LoVo (cell line): Measurements from ENCODE around the gene GPD2.
"Not testable (repeated sequence)": the region's sequence is repeated elsewhere in the genome, so short reads cannot be mapped to it uniquely, and the experiment has no call there.

Source experiments
- DNase-seq: peaks from one replicate; pipeline ENCODE4 v3.0.0-alpha.2; 2016; ENCODE audit warnings: low spot score

Gene GPD2

DNA sequence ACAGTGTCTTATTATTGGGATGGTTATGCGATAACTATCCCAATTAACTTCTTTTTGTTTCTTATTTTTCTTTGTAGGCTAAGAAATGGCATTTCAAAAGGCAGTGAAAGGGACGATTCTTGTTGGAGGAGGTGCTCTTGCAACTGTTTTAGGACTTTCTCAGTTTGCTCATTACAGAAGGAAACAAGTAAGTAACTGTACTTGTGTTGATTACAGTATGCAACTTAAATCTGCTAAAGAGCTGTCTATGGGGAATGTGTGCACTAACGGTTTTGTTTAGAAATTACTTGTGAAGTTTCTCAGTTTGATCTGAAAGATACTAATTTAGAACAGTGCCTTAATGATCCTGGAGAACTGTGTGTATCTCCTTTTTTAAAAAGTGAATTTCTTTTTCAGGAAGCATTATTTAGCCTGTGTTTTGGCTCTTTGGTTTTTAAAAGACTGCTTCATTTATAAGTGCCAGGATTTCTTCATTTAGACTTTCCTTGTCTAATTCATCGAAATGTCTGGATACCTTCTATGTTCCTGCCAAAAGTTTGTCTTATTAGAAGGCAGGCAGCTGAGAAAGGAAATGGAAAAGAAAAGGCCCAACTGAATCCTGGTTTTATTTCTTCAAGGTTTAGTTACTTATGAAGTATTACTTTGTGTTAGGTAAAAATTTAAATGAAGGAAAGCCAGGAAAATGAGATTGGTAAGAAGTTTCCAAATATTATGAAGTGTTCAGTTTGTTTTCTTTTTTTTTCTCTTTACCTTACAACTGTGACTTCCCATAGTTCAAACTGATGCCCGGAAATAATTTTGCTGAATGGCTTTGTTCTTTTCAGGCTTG lies 40.1 kb downstream of the GPD2 start:
- DNase-seq, result no peak

GRCh38 chr2:156476850-156477206 lies 40.6 kb downstream of the GPD2 start:
- DNase-seq, result no peak

- DNase-seq, result no peak
Measured at GRCh38 chr2:156480376-156480775, 44.2 kb downstream of the GPD2 start.

DNA sequence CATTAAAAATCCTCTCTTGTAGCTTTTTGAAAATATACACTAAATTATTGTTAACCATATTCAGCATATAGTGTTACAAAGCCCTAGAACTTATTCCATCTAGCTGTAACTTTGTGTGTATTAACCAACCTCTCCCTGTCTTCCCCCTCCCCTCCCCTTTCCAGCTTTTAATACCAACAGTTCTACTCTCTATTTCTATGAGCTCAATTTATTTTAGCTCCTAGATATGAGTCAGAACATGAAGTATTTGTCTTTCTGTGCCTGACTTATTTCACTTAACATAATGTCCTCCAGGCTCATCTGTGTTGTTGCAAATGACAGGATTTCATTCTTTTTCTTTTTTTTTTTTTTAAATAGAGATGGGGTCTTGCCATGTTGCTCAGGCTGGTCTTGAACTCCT lies 45.1 kb downstream of the GPD2 start:
- DNase-seq, result no peak

DNA sequence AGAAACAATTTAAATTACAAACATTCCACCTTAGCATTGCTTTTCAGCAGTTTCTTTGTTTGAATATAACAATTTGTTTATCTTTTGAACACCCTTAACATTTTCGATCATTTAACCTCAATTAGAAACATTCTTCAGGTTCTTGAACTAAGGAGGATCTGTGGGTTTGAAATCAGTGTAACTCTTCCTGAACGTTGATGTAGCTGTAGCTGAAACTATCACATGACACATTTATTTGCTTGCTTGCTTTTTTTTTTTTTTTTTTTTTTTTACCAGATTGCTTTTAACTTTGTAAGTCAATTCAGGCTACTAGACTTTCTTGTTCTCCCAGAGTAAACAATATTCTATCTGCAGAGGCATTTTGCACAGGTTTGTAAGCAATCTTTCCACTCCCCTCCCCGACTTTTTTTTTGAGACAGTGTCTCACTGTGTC lies 47.6 kb downstream of the GPD2 start:
- DNase-seq, result no peak

DNA sequence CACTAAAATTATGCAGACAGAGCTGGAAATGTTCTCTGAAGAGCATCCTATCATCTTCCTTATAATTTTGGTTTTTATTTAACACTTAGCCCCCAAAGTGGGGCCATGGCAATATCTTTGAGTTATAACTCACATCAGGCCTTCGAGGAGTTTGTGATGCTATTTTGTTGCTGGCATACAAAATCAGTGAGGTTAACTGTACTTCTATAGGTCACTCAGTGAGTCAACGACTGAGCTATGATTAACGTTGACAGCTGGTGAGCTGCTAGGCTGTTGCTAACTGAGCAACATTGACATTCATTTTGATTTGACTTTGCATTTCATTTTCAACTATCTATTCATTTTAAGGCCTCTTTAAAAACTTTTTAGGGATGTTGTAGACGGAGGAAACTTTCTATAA lies 50.0 kb downstream of the GPD2 start:
- no peak for DNase-seq

GRCh38 chr2:156486614-156487013 lies 50.4 kb downstream of the GPD2 start:
- no peak for DNase-seq

GRCh38 chr2:156489195-156489594 lies 53.0 kb downstream of the GPD2 start:
- DNase-seq, result no peak

DNA sequence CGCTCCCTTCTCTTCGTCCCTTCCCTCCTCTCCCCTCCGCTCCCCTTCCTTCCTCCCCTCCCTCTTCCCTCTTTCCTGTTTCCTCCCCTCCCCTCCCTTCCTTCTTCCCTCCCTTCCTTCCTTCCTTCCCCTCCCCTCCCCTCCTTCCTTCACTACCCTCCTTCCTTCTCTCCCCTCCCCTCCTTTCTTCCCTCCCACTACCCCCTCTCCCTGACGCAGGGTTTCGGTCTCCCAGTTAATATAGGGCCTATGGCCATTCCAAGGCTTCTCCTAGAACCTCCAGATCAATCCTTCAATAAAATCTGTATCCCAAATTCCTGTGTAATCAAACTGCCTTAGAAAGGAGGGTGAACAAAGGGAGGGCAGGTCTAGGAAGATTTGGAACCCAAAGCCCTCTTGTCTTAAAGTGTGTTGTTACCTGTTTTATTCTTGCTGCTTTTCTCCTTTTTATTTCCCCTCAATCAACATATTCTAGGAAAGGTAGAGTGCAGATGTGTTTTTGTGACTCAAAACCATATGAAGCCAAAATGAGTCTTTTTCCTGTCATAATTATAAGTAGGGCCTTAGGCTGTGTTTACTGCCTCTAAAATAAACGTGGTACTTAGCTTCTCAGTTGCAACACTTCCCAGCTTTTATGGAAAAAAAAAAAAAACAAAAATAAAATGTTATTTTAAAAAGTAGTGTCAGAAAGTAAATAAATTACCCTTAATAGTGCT lies 53.7 kb downstream of the GPD2 start:
- DNase-seq, result no peak

GRCh38 chr2:156490466-156490840 lies 54.3 kb downstream of the GPD2 start:
- no peak for DNase-seq

DNA sequence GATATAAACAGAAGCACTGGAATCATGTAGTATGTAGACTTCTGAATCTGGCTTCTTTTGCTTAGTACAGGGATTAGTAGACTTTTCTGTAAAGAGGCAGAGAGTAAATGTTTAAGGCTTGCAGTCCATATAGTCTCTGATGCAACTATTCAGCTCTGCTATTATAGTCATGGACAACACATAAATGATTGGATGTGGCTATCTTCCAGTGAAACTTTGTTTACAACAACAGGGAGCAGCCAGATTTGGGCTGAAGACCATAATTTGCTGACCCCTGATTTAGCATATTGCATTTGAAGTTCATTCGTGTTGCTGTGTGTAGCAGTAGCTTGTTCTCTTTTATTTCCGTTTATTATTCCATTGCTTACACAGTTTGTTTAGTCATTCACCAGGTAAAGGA lies 55.0 kb downstream of the GPD2 start:
- DNase-seq, result no peak

DNA sequence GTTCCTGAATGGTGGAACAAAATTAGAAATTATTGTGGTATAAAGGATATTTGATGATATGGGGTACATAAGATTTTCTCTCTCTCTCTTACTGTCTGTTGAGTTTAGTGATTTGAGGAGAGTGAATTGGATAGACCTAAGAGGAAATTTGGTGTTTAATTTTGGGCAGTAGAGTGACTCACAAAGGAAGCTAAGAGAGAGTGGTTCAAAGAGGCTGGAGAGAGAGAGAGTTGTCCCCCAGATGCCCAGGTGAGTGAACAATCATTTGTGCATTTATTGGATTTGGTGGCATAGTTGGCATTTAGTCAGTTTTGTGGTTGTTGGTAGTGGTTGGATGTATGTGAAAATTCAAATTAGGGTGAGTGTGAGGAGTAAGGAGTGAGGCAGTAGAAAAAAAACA lies 56.8 kb downstream of the GPD2 start:
- DNase-seq, result no peak

DNA sequence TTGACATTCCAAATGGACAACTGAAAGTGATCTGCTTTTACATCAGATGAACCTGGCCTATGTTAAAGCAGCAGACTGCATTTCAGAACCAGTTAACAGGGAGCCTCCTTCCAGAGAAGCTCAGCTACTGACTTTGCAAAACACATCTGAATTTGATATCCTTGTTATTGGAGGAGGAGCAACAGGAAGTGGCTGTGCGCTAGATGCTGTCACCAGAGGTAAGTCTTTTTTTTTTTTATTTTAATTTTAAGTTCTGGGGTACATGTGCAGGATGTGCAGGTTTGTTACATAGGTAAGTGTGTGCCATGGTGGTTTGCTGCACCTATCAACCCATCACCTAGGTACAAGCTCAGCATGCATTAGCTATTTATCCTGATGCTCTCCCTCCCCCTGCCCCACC lies 59.8 kb downstream of the GPD2 start:
- not testable (repeated sequence) for DNase-seq

- DNase-seq, result no peak
Measured at GRCh38 chr2:156505696-156506095, 69.5 kb downstream of the GPD2 start.

GRCh38 chr2:156511122-156511521 lies 74.9 kb downstream of the GPD2 start:
- no peak for DNase-seq

DNA sequence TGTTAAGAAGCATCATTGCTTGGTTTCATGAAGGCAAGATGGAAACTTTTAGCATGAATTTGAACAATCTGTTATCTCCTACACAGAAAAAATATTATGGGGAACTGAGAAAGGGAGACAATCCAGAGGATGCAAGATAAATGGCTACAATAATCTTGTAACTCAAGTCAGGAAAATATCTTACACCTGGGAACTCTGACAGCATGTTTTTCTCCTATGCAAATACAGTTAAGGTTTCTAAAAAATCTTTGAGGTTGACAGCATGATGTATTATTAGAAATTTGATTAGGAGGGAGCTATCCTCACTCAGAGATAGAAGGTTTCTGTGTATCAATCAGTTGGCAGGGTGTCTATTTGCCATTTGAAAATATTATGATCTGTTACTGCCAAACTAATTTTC lies 75.6 kb downstream of the GPD2 start:
- DNase-seq, result no peak

DNA sequence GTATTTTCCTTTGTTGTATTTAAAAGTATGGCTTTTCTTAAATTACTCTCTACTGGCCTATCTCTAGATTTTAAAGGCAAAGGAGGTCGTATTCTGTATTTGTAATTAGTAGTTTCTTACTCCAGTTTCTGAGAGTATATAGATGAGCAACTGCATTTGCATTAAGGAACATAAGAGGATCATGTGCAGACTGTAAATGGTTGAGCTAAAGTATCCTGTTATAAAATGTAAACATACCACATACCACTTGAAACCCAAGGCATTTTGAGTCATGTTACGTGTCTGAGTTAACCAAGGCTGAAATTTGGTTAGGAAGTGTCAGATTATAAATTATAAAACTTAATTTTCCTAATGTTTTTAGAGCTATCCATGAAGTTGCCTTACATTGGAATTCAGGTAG lies 76.3 kb downstream of the GPD2 start:
- DNase-seq, result no peak

DNA sequence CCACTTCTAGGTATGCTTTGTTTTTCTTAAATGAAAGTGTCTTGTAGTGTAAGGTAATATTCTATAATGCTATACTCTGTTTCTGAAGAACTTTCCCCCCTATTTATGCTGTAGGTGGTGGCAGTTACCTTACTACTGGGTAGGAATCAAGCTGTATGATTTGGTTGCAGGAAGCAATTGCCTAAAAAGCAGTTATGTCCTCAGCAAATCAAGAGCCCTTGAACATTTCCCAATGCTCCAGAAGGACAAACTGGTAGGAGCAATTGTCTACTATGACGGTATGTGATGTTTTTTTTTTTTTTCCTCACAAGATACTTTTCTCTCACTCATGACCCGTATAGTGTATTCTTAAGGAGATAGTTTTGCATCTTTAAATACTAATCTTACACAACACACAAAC lies 77.0 kb downstream of the GPD2 start:
- DNase-seq, result no peak

GRCh38 chr2:156517419-156517818 lies 81.2 kb downstream of the GPD2 start:
- DNase-seq, result no peak

DNA sequence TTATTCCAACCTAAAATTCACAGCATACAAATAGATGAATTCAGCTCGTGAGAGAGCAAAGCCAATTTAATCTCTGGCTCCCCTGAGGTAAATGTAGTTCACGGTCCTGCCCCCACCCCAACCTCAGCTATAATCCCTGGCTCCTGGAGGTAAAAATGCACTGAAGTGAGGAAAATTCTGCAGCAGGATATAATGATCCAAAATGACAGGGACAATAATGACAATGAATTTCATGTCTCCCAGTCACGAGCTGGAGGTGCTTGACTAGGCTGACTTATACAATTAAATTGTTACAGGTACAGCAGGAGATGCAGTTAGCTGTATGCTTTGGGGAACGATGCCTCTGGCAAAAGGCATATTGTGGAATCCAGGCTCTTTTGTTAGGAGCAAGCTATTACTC lies 82.0 kb downstream of the GPD2 start:
- no peak for DNase-seq

DNA sequence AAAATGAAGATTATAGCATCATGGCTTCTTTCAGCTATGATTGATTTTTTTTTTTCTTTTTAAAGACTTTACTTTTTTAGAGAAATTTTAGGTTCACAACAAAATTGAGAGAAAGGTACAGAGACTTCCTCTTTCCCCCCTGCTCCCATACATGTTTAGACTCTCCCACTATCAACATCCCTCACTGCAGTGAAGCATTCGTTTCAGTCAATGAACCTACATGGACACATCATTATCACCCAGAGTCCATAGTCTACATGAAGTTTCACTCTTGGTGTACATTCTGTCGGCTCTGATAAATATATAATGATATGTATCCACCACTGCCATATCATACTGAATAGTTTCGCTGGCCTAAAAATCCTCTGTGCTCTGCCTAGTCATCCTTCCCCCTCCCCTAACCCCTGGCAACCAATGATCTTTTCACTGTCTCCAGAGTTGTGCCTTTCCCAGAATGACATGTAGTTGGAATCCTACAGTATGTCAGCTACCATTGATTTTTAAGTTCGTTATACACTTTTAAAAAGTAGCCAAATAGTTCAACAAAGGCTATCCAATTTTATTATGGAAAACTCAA lies 86.8 kb downstream of the GPD2 start:
- DNase-seq, result no peak

DNA sequence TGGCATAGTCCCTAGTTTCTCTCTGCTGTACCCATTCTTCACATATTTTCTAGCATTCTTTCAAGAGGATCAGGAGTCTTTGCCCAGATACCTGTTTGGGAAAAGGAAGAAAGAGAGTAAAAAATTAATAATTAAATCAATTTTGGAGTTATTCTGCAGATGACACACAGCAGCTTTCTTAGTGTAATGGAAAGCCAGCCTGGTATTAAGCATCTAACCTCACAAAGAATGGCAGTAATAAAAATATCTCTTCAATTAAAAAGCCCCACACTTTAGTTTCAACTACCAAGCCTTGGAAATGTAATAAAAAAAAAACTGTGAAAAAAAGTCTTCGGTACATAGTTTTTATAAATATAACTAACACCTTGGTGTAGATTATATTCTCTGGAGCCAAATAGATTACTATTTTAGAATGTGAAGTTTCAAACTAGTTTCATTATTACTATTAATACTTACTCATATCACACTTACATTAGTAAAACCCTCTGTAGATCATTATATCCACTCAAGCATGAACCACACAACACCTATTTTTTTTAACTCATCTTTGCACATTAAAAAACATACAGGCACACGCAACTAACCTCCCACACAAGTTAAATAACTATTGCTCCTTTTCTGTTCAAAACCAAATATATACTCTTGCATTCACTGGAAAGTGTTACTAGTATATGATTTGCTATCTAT lies 90.9 kb downstream of the GPD2 start:
- no peak for DNase-seq

- DNase-seq, result not testable (repeated sequence)
Measured at GRCh38 chr2:156528583-156528982, 92.4 kb downstream of the GPD2 start.
